HL-60 (cell line): ENCODE data around the gene RTTN.

Experiments
- DNase-seq, 2 experiments: peaks; one replicate each; pipeline ENCODE4 v3.0.0-alpha.2; 2010 to 2020; ENCODE audit warnings: low read depth in 1 of 2, low spot score in 1 of 2
- H3K27ac ChIP-seq: fragments of 250-450 bp; sonication (Bioruptor Pico); replicated peaks from 2 replicates; pipeline ENCODE4 v1.5.1; 2020; ENCODE audit warnings: mild to moderate bottlenecking, moderate library complexity
- H3K27me3 ChIP-seq: fragments of 250-450 bp; sonication (Bioruptor Pico); 2 replicates; pipeline ENCODE4 v1.5.1; 2021; ENCODE audit warnings: mild to moderate bottlenecking, moderate library complexity; ENCODE audit not compliant: insufficient read depth, poor library complexity, severe bottlenecking
- H3K4me3 ChIP-seq: replicated peaks from 2 replicates; pipeline ENCODE4 v1.5.1; 2011; ENCODE audit warnings: mild to moderate bottlenecking, control low read depth, low read length; ENCODE audit not compliant: insufficient read depth
- GABPA ChIP-seq: IDR thresholded peaks from 2 replicates; pipeline ENCODE4 v1.6.1; 2012; ENCODE audit warnings: low read depth
- POLR2AphosphoS5 ChIP-seq: IDR thresholded peaks from 2 replicates; pipeline ENCODE4 v1.6.1; 2012; ENCODE audit warnings: low read depth
- SPI1 ChIP-seq: IDR thresholded peaks from 2 replicates; pipeline ENCODE4 v1.6.1; 2012; ENCODE audit warnings: low read depth, mild to moderate bottlenecking, borderline replicate concordance
- TF ChIP-seq, protein P1 (sequence below): IDR thresholded peaks from one replicate; pipeline ENCODE4 v1.5.1; 2011; ENCODE audit warnings: low read length, control low read depth, inconsistent platforms; ENCODE audit not compliant: insufficient read depth
- TF ChIP-seq, protein P2 (sequence below): IDR thresholded peaks from 2 replicates; pipeline ENCODE4 v1.6.1; 2012; ENCODE audit warnings: low read depth; ENCODE audit not compliant: insufficient replicate concordance

The RTTN gene

DNA sequence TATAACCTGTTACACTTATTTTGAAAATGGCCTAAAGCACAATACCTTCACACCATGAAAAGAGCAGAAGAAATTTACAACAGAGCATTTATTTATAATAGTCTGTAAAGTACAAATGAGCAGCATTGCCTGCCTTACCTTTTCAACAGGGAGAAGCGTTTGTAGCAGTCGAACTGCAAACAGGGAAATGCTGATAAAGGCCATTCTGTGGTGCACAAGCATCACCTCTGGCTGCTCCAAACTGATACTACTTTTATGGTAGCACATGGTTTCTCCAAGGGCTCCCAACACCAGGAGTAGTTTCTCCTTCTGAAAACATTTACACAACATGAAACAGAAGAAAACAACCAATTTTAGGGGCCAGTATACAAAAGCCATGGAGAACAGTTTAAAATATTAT lies 28.9 kb downstream of the RTTN start:
- DNase-seq = no peak
- TF ChIP-seq SPI1 = no peak
- no peak for TF ChIP-seq POLR2AphosphoS5
- TF ChIP-seq, protein P1, sequence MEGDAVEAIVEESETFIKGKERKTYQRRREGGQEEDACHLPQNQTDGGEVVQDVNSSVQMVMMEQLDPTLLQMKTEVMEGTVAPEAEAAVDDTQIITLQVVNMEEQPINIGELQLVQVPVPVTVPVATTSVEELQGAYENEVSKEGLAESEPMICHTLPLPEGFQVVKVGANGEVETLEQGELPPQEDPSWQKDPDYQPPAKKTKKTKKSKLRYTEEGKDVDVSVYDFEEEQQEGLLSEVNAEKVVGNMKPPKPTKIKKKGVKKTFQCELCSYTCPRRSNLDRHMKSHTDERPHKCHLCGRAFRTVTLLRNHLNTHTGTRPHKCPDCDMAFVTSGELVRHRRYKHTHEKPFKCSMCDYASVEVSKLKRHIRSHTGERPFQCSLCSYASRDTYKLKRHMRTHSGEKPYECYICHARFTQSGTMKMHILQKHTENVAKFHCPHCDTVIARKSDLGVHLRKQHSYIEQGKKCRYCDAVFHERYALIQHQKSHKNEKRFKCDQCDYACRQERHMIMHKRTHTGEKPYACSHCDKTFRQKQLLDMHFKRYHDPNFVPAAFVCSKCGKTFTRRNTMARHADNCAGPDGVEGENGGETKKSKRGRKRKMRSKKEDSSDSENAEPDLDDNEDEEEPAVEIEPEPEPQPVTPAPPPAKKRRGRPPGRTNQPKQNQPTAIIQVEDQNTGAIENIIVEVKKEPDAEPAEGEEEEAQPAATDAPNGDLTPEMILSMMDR = no peak
- TF ChIP-seq GABPA = no peak
- TF ChIP-seq, protein P2, sequence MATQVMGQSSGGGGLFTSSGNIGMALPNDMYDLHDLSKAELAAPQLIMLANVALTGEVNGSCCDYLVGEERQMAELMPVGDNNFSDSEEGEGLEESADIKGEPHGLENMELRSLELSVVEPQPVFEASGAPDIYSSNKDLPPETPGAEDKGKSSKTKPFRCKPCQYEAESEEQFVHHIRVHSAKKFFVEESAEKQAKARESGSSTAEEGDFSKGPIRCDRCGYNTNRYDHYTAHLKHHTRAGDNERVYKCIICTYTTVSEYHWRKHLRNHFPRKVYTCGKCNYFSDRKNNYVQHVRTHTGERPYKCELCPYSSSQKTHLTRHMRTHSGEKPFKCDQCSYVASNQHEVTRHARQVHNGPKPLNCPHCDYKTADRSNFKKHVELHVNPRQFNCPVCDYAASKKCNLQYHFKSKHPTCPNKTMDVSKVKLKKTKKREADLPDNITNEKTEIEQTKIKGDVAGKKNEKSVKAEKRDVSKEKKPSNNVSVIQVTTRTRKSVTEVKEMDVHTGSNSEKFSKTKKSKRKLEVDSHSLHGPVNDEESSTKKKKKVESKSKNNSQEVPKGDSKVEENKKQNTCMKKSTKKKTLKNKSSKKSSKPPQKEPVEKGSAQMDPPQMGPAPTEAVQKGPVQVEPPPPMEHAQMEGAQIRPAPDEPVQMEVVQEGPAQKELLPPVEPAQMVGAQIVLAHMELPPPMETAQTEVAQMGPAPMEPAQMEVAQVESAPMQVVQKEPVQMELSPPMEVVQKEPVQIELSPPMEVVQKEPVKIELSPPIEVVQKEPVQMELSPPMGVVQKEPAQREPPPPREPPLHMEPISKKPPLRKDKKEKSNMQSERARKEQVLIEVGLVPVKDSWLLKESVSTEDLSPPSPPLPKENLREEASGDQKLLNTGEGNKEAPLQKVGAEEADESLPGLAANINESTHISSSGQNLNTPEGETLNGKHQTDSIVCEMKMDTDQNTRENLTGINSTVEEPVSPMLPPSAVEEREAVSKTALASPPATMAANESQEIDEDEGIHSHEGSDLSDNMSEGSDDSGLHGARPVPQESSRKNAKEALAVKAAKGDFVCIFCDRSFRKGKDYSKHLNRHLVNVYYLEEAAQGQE = no peak
- Histone ChIP-seq H3K27ac (no peak overlapping the region), H3K4me3 (no peak overlapping the region), H3K27me3 (no peaks in the 10 kb centered on the region)

DNA sequence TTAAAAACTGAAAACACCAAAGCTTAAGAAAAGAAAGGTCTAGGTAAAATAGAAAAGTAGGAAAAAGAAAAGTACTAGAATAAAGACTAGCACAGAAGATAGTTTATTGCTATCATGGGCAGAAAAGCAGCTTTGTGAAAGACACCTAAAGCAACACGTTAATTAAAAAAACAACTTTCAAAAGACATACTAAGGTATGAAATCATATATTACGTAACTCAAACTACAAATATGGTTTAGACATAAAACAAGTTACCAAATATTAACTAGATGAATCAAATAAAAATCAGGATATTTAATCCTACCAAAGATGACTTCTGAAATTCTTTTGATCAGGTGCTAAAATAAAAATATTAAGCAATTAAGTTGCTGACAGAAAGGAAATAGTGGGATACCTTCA lies 30.3 kb downstream of the RTTN start:
- no peak overlapping the region for H3K27ac ChIP-seq
- no peak overlapping the region for H3K4me3 ChIP-seq
- no peaks in the 10 kb centered on the region for H3K27me3 ChIP-seq
- TF ChIP-seq POLR2AphosphoS5 (no peak), SPI1 (no peak), GABPA (no peak)
- TF ChIP-seq, protein P1 = no peak
- TF ChIP-seq, protein P2 = no peak
- no peak for DNase-seq

DNA sequence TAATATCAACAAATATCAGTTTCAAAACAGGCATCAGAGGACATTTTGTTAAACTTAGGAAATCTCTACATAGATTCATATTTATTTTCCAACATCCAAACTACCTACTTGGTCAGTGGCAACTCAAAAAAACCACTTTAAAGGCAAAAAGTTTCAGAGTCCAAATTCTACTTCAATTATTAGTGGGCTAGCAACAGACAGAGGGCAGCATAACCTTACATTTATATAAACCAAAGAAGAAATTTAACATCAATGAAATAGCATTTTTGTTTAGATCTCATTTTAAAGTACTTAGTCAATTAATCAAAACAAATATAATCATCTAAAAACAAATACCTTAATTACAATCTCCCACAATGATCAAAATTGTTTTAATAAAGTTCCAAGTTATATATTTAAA lies 33.3 kb downstream of the RTTN start:
- DNase-seq = no peak
- Histone ChIP-seq H3K27ac (no peak overlapping the region), H3K4me3 (no peak overlapping the region), H3K27me3 (no peaks in the 10 kb centered on the region)
- TF ChIP-seq, protein P1 = no peak
- no peak for TF ChIP-seq POLR2AphosphoS5
- TF ChIP-seq, protein P2 = no peak
- TF ChIP-seq SPI1 = no peak
- TF ChIP-seq GABPA = no peak
